NCI-H187 (cell line): Measurements from ENCODE around the gene ADAM20.
"Not testable (repeated sequence)": the region's sequence is repeated elsewhere in the genome, so short reads cannot be mapped to it uniquely, and the experiment has no call there.

Source experiments
- DNase-seq, 2 experiments: peaks; one replicate each; lab custom pipeline; 2025; lab: John Stamatoyannopoulos, UW

Gene ADAM20

GRCh38 chr14:70534904-70535303 is at the start of gene ADAM20:
Gene ADAM20 (minus strand): TSS chr14:70535004. CDS start chr14:70524757, 10,247 bp downstream.
- DNase-seq, result no peak

- DNase-seq, result no peak
These were observed 42.1 kb upstream of the ADAM20 start for GRCh38 chr14:70576891-70577290.

- DNase-seq, result no peak
These were observed 38.2 kb upstream of the ADAM20 start for GRCh38 chr14:70573050-70573449.

GRCh38 chr14:70571139-70571538 is 36.3 kb upstream of the ADAM20 start:
- no peak for DNase-seq

- no peak for DNase-seq
These were observed 33.0 kb upstream of the ADAM20 start for GRCh38 chr14:70567791-70568190.

- DNase-seq, result no peak
These were observed 29.1 kb upstream of the ADAM20 start for GRCh38 chr14:70563869-70564268.

- no peak for DNase-seq
These were observed 28.6 kb upstream of the ADAM20 start for GRCh38 chr14:70563417-70563816.

- DNase-seq, result no peak
These were observed 23.6 kb upstream of the ADAM20 start for GRCh38 chr14:70558356-70558755.

GRCh38 chr14:70555890-70556289 is 21.1 kb upstream of the ADAM20 start:
- DNase-seq, result no peak

GRCh38 chr14:70538087-70538486 is 3.3 kb upstream of the ADAM20 start:
- no peak for DNase-seq

- no peak for DNase-seq
These were observed 2.0 kb upstream of the ADAM20 start for GRCh38 chr14:70536830-70537229.

GRCh38 chr14:70530417-70530816 is 4.4 kb downstream of the ADAM20 start:
- DNase-seq, result no peak

GRCh38 chr14:70527501-70528105 is 7.2 kb downstream of the ADAM20 start:
- no peak for DNase-seq

GRCh38 chr14:70525691-70526090 is 9.1 kb downstream of the ADAM20 start:
- no peak for DNase-seq

- no peak for DNase-seq
These were observed 19.0 kb downstream of the ADAM20 start for GRCh38 chr14:70515811-70516210.

- no peak for DNase-seq
These were observed 20.4 kb downstream of the ADAM20 start for GRCh38 chr14:70514168-70515069.

- DNase-seq, result no peak
These were observed 36.6 kb downstream of the ADAM20 start for GRCh38 chr14:70498191-70498590.

- DNase-seq, result no peak
These were observed 45.1 kb downstream of the ADAM20 start for GRCh38 chr14:70489579-70490200.

- not testable (repeated sequence) for DNase-seq
These were observed 57.3 kb downstream of the ADAM20 start for GRCh38 chr14:70477356-70478105.

GRCh38 chr14:70475459-70475858 is 59.3 kb downstream of the ADAM20 start:
- DNase-seq, result not testable (repeated sequence)

- no peak for DNase-seq
These were observed 61.0 kb downstream of the ADAM20 start for GRCh38 chr14:70473825-70474224.
